Transverse colon (tissue), 4 donors: Measurements from ENCODE around the gene GLRA3.

ENCODE experiments used
- POLR2A ChIP-seq: fragments of 450-650 bp; IDR thresholded peaks from one replicate; pipeline ENCODE4 v1.6.1; 2016; ENCODE audit warnings: antibody characterized with exemption, mild to moderate bottlenecking, moderate library complexity
- POLR2AphosphoS5 ChIP-seq, 3 donors: sonication (generic); formaldehyde crosslinking; IDR thresholded peaks; one replicate each; pipeline ENCODE4 v1.6.1; 2016; ENCODE audit warnings: antibody characterized with exemption in 3 of 3
- TF ChIP-seq, protein P1 (sequence below), 5 experiments: fragments of 200-600 bp in 3 of 5; fragments of 450-650 bp in 2 of 5; sonication (generic) in 3 of 5; IDR thresholded peaks; 1 replicate in 2 of 5; 2 replicates in 3 of 5; pipeline ENCODE4 v1.5.1; 2016 to 2017; ENCODE audit warnings: antibody characterized with exemption in 5 of 5, inconsistent platforms in 3 of 5, mild to moderate bottlenecking in 2 of 5, moderate library complexity in 1 of 5

DNA sequence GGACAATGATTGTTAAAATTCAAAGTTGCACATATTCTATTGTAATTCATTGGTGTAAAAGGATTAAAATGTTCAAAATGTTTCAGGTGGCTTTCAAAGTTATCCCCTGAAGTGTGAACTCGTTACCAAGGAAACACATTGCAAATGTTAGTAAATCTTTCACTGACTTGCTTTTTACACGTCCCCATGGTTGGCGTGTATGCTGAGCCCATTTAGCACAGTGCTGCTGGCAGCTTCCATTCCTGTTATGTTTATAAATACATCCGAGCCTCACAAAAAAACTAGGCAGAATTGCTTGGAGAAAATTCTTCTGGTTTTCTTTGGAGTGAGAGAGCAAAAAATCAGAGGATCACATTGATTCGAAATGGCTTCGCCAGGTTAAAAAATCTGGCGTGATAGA is 200.9 kb downstream of the GLRA3 start:
- no peak for TF ChIP-seq POLR2A
- TF ChIP-seq POLR2AphosphoS5 (IDR thresholded peaks at IDR 0.05), result no peak
- TF ChIP-seq, protein P1, sequence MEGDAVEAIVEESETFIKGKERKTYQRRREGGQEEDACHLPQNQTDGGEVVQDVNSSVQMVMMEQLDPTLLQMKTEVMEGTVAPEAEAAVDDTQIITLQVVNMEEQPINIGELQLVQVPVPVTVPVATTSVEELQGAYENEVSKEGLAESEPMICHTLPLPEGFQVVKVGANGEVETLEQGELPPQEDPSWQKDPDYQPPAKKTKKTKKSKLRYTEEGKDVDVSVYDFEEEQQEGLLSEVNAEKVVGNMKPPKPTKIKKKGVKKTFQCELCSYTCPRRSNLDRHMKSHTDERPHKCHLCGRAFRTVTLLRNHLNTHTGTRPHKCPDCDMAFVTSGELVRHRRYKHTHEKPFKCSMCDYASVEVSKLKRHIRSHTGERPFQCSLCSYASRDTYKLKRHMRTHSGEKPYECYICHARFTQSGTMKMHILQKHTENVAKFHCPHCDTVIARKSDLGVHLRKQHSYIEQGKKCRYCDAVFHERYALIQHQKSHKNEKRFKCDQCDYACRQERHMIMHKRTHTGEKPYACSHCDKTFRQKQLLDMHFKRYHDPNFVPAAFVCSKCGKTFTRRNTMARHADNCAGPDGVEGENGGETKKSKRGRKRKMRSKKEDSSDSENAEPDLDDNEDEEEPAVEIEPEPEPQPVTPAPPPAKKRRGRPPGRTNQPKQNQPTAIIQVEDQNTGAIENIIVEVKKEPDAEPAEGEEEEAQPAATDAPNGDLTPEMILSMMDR (IDR thresholded peaks at IDR 0.05), result no peak
